Dermis microvascular lymphatic vessel endothelial cell (primary cell): ENCODE data around the gene XCL2. TPM values are rescaled to one million over a fixed set of nuclear protein-coding genes. Genes with fewer than 3 reads are reported as not detected.

ENCODE experiments used
- DNase-seq, 2 donors: peaks; one replicate each; pipeline versions ENCODE4 v3.0.0 to v3.0.0-alpha.2; 2010; ENCODE audit warnings: low read depth in 2 of 2
- total RNA-seq: library from RNA; depleted of rRNA; stranded (reverse); fragments of >200 nt; gene quantifications from 2 replicates; pipeline ENCODE4 v1.2.1, GENCODE V29; 2014

The XCL2 gene
- total RNA-seq, 1 donor from 2014 or later, result not detected

DNA sequence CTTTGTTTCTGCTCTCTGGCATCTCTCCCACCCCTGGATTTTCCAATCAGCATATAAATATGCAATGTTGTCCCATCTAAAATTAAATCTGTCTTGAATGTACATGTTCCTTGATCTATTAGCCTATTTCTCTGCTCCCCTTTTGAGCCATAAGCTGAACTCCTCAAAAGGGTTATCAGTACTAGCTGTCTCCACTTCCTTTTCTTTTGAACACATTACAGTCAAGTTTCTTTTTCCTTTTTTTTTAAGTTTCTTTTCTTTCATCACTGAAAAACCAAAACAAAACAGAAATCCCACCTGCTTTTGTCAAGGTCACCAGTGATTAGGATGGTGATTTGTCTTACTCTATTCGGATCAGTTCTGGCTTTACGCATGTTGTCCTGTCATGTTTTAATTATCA is 29.3 kb downstream of the XCL2 start:
- DNase-seq, result no peak

DNA sequence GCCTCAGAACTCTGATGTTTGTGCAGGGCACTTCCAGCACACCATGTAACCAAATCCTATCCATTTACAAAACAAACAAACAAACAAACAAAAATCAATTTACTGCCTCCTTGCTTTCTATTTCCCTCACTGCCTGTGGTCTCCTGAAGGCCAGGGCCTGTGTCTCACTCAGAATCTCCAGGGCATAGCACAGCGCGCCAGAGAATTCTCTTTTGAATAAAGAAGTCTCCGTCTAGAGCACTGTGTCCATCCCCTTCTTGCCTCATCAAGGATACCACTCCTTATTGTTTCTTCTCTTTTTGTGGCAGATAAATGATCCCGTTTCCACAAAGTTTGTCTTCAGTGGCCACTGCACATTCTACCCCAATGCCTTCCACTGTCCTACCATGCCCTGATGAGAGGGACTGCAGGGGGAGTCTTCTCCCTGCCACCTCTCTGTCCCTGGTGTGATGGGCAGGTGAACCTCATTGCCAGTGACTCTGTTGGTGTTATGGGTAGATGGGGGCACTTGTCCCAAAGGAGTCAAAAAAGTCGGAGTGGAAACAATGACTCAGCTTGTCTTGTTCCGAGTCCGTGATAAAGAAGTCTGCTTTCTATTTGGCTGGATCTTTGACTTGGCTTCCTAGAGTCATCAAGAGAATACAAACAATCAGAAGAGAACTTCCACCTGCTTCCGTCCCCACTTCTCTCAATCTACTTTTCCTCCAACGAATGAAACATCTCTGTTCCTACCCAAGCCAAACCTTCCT is 30.0 kb downstream of the XCL2 start:
- no peak for DNase-seq

DNA sequence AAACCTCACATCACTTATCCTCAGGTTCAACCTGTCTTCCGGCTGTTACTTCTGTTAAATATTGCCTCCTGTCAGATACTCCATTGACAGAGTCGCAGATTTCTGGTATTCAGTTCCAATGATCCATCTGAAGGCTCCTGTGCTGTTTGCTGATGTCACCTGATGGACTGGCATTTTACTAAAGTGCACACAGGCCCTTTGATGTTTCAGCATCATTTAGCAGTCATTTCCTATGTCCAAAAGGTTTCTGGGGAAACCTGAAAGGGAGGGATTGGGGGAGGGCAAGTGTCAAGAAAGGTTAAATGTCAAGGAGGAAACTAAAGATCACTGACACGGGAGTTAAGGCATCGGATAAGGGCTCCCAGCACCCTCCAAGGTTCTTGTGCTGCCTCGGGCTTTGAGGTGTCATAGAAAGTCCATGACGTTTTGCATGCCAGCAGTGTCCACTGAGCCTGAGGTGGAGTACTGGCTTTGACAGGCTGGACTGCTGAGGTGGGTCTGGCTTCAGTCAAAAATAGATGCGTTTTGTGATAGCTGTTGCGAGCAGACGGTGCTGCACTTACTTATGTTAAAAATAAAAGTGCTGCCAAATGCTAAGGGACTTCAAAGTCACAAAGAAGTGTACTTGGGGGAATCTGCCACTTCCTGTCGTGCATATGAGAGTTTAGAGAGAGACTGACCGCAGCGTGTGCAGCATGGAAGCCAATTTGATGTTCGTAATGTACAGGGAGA is 30.8 kb downstream of the XCL2 start:
- DNase-seq, result no peak

DNA sequence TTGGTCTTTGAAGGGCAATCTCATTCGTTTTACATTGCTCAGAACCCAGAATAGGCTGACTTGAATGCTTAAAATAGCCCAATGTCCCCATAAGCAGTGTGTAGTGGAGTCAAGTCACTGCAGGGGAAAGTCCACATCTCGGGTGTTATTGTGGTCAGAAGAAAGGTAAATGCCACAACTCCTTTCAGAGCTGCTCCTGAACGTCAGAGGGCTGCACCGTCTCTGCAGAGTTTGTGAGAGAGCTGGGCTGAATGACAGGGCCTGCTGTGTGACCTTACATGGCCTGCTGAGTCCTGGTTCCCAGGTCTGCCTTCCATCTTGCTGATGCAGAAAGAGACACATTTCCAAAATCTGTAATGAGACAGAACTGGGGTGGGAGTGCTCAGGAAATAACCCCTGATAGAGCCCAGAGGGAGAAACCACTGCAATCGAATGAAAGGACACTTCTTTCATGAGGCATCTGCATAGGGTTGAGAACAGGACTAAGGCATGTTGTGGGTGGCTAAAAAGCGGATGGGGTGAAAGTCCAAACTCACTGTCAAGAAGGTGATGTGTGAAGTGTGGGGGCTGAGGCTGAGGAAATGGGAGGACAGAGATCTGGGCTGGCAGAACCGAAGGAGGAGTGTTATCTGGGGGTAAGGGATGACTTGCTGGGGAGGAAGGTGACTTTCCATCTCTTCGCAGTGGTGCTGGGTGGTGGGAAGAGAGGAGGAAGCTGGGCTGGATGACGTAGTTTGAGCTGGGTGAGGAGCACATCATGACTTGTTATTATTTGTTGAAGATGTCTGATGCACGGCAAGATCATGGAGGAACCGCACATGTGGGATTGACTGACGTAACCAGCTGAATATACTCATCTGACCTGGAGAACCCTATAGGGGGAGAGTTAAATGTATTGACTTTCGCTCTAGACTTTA is 33.7 kb downstream of the XCL2 start:
- no peak for DNase-seq

DNA sequence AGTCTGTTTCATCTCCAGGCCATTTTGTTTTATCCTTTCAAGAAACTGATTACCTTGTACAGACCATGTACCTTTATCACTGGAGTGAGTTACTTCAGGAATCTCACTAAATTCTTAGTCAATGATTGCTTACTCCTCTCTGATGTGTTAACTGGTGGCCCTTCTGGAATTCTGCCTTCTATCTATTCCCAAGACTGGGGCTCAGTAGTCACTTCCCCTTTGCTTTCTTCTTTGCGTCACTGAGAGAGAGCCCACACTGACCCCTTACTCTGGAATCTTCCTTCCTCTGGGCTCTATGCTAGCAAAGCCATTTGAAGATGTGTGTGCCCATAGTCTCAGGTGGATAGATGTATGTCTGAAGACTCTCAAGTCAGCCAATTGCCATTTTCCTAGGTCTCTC is 34.6 kb downstream of the XCL2 start:
- no peak for DNase-seq

DNA sequence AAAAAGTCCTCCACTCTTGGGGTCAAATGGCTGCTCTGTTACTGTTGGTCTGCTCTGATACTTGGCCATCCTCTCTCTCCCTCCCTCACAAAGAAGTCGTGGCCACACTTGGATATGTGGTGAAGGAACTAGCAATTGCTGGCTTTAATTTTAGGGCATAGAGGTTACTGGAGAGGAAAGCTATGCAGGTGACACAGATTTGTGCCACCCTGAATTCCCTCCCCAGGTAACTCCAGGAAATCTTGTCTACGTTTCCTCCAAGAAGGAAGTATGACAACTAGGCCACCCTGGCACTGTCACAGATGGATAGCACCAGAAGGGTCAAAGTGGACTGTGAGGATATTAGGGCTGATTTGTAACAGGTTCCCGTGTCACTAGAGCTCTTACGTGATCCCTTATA is 36.0 kb downstream of the XCL2 start:
- no peak for DNase-seq

DNA sequence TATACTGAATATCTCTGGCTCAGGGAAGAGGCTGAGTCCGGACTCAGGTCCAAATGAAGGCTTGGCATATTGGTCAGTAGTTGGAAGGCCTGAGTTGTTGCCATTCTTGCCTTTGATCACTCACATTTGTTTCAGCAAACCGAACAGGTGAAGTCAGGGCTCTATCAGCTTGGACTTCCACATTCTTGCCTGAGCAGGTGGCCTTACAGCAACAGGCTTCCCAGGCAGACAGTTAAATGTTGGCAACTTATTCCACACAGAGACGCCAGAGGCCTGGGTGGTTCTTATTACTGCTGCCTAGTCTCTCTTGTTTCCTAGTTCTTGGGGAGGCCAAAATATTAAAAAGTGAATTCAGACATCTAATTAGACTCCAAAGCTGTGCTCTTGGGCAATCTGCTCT is 36.6 kb downstream of the XCL2 start:
- DNase-seq, result no peak

DNA sequence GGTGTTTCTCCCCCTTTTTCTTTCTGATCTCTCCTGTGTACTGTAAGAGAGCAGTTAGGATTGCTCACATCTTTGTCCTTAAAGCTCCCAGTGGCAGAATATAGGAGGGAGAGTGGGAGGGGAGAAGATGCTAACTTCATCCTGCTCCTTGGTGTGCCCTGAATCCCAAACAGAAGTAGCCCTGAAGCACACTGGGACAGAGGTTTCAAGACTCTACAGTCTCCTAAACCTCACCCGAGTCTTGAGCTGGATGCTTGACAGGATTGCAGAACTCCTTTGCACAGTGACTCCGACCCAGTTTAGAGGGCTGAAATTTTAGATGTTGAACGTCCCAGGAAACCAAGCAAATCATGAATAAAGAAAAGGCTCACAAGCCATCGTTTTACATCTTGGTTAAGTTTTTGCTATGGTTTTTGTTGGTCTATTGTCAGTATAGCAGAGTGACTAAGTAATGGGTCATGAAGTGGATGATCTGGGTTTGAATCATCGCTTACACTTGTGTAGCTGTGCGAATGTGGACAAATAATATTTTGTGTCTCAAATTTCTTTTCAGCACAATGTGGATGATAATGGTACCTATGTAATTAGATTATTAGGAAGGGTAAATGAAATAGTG is 37.5 kb downstream of the XCL2 start:
- no peak for DNase-seq

DNA sequence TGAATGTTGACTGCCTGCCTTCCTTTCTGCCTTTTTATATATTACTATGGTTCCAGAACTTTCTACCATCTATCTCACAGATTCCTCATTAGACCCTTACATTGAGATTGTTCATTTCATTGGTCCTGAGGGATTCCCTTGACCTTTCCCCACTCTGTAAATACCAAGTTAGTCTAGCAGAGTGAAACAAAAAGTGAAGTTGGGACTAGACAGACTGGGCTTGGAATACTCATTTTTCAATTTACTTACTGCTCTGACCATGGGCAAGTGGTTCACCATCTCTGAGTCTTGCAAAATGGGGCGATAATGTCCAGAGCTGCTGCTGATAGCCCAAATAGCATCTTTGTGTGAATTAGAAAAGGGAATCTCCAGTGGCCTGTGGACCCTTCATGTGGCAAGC is 38.8 kb downstream of the XCL2 start:
- DNase-seq, result no peak

DNA sequence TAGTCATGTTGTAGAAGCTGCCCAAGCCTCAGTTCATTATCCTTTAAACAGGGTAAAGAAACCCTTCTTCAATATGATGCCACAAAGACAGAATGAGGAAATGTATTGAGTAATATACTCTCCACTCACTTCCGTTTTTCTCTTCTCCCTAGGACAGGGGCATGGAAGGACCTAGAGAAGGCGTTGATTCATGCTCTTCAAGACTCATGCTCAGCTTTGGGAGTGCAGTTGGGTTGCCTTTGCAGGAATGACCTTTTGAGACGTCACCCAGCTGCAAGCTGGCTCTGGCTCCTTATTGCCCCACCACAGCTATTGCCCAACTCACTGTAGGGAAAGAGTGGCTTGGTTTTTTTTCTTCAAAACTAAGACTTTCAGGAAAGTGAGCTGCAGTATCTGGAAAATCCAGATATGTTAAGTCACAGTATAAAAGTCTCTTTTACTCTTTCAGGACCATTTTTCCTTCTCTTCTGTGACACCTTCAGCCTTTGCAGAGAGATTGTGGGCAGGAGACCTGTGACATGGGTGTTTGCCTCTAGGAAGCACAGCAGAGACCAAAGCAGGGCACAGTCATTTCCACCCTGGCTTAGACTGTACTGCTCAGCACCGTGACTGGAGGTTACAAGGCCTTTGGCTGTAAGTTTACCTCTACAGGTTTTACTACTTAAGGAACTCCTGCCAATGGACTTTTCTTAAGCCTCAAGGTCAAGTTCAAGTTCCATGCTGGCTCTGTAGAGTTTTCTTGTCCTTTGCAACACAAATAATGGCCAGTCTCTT is 39.5 kb downstream of the XCL2 start:
- DNase-seq, result no peak

DNA sequence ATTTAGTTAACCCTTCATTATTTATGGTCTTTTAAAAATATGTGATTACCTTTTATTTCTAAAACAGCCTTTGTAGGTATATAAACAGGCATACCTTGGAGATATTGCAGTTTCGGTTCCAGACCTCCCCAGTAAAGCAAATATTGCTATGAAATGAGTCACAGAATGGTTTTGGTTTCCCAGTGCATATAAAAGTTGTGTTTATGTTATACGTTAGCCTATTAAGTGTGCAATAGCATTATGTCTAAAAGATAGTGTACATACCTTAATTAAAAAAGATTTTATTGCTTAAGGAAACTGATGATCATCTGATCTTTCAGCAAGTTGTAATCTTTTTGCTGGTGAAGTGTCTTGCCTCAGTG is 44.1 kb downstream of the XCL2 start:
- DNase-seq, result no peak

DNA sequence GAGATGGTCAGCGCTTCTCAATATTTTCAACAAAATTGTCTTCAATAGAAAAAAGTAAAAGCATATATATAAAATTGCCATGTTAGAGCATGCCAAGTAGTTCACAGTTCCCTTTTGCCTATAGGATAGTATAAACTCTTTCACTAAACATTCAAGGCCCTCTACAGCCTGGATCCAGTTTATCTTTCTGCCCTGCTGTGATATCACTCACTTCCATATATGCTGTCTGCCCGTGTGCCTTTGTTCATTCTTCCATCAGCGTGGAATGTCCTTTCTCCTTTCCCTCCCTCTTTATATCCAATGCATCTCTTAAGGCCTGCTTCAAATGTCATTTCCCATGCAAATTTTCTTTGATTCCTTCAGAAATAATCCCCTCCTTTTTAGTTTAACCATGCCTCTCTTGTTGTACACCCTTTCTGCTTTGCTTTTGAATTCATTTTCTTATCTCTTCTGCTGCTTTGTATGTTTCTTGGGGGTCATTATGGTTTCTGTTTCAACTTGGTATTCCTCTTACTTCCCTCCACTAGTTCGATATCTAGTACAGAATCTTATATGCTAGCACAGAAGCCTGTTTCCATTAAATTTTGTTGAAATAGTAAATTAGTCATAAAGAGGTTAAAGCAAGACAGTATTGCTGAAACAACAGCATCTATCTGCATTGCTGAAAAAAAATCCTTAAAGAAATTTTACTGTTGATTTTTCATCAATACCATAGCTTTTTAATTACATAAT is 44.7 kb downstream of the XCL2 start:
- no peak for DNase-seq

DNA sequence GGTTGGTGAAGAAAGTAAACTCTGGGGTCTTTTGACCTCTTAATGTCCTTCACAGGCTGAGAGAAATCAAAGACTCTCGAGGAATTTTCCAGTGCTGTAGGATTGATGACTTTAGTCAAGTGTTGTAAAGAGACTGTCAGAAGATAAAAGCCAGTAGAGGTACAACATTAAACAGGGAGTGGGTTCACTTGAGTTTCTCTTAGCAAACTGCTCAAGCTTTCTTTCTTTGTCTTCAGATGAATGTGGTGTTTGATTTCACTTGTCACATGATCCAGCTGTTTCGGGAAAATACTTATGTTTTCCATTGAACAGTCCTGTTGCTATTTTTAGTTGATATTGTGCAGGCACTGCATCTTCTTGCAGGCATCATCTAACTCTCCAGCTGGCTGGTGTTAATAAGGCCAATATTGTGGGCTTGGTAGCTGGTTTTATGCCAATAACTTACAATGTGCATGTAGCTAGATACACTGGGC is 45.6 kb downstream of the XCL2 start:
- no peak for DNase-seq

DNA sequence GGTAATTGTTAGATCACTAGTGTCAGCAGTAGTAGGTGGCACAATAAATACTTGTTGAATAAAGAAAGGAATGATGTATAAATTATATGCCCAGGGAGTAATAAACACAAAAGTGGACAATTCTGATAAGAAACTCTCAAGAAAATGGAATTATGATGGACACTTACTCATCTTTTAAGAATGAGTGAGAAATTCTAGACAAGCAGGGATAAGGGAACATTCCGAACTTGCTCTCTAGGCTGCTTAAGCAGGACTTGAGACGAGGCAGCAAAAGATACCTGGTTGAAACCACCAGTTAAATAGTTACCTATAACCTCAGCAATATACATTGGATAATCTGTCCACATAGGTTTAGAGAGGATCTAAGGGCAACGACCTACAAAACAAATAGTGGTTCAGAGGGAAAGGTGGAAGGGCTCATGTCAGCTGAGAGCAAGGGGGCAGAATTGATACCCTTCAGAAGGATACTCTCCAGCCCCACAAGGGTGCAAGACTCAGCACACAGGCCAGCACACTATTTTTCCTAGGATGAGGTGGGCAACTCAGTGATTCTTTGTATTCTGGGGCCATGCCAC is 46.3 kb downstream of the XCL2 start:
- no peak for DNase-seq

DNA sequence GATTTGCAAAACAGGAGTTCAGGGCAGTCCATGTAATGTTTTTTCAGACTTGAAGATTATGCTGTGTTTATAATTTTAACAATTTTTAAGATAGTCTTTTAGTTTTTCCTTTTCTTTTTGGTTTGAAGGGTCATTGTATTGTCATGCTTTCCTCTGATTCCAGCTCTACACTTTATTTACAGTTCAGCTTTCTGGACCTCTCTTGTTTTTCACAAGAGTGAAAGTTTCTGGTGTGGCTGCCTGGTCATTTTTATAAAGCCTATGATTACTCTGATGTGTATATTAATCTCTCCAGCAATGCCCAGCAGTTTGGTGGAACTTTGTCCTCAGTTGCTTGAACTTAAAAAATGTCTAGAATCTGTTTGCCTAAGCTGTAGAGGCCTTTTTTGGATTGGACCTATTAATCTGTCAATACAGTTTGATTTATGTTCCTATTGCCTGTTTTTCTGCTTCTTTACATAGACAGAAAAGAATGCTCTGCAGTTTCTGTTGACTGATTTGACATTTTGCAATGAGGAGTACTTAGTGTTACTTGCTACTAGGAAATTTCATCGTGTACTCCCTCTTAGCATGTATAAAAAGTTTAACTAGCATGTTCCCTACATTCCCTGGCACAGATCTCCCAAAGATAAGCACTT is 52.2 kb downstream of the XCL2 start:
- no peak for DNase-seq
